Stimulated activated naive CD8-positive, alpha-beta T cell treated with anti-CD3 and anti-CD28 coated beads, Interleukin-15, Interleukin-2, amounts not matched to agents 100 ng/mL and 50 ng/mL, for 24 hours (primary cell): ENCODE data around the gene AEN.

Source experiments
- H3K27ac Mint-ChIP-seq: one replicate; pipeline ENCODE4 v1.8.0; 2021; ENCODE audit warnings: mild to moderate bottlenecking, mixed read lengths
- H3K27me3 Mint-ChIP-seq: one replicate; pipeline ENCODE4 v1.8.0; 2021; ENCODE audit warnings: mixed read lengths
- H3K36me3 Mint-ChIP-seq: one replicate; pipeline ENCODE4 v1.8.0; 2021; ENCODE audit warnings: low read depth, mixed read lengths
- H3K4me1 Mint-ChIP-seq: one replicate; pipeline ENCODE4 v1.8.0; 2021; ENCODE audit warnings: low read depth, mixed read lengths
- H3K4me3 Mint-ChIP-seq: one replicate; pipeline ENCODE4 v1.8.0; 2021; ENCODE audit warnings: mild to moderate bottlenecking, mixed read lengths
- H3K9me3 Mint-ChIP-seq: one replicate; pipeline ENCODE4 v1.8.0; 2021; ENCODE audit warnings: mixed read lengths

Gene AEN

GRCh38 chr15:88620995-88621772 is at the start of gene AEN:
TSS of gene AEN (plus strand) at chr15:88621340. CDS start at chr15:88626210, 4,870 bp downstream.
- Mint-ChIP-seq H3K36me3 (peaks cover 43% of the 10 kb centered on the region), H3K4me1 (peaks cover 48% of the 10 kb centered on the region), H3K4me3 (peak within 1 kb of the TSS; percentile 98), H3K27me3 (peaks cover 10% of the 10 kb centered on the region), H3K27ac (peak within 1 kb of the TSS; percentile 98), H3K9me3 (no peaks in the 10 kb centered on the region)

GRCh38 chr15:88571852-88572259 is 49.3 kb upstream of the AEN start:
- H3K27me3 Mint-ChIP-seq: no peaks in the 10 kb centered on the region
- no peaks in the 10 kb centered on the region for H3K4me1 Mint-ChIP-seq
- H3K36me3 Mint-ChIP-seq: no peaks in the 10 kb centered on the region
- no peak overlapping the region for H3K4me3 Mint-ChIP-seq
- H3K9me3 Mint-ChIP-seq: no peaks in the 10 kb centered on the region
- H3K27ac Mint-ChIP-seq: no peak overlapping the region

GRCh38 chr15:88574077-88574476 is 47.1 kb upstream of the AEN start:
- H3K4me3 Mint-ChIP-seq: no peak overlapping the region
- no peaks in the 10 kb centered on the region for H3K27me3 Mint-ChIP-seq
- no peak overlapping the region for H3K27ac Mint-ChIP-seq
- no peaks in the 10 kb centered on the region for H3K9me3 Mint-ChIP-seq
- no peaks in the 10 kb centered on the region for H3K4me1 Mint-ChIP-seq
- no peaks in the 10 kb centered on the region for H3K36me3 Mint-ChIP-seq

GRCh38 chr15:88574655-88575054 is 46.5 kb upstream of the AEN start:
- no peak overlapping the region for H3K27ac Mint-ChIP-seq
- H3K4me1 Mint-ChIP-seq: no peaks in the 10 kb centered on the region
- no peaks in the 10 kb centered on the region for H3K9me3 Mint-ChIP-seq
- no peaks in the 10 kb centered on the region for H3K36me3 Mint-ChIP-seq
- no peak overlapping the region for H3K4me3 Mint-ChIP-seq
- H3K27me3 Mint-ChIP-seq: no peaks in the 10 kb centered on the region

- no peaks in the 10 kb centered on the region for H3K4me1 Mint-ChIP-seq
- no peaks in the 10 kb centered on the region for H3K36me3 Mint-ChIP-seq
- H3K27me3 Mint-ChIP-seq: no peaks in the 10 kb centered on the region
- no peak overlapping the region for H3K27ac Mint-ChIP-seq
- no peaks in the 10 kb centered on the region for H3K9me3 Mint-ChIP-seq
- no peak overlapping the region for H3K4me3 Mint-ChIP-seq
Measured at GRCh38 chr15:88579322-88579721, 41.8 kb upstream of the AEN start.

GRCh38 chr15:88580532-88580931 is 40.6 kb upstream of the AEN start:
- H3K27me3 Mint-ChIP-seq: no peaks in the 10 kb centered on the region
- H3K27ac Mint-ChIP-seq: no peak overlapping the region
- H3K36me3 Mint-ChIP-seq: no peaks in the 10 kb centered on the region
- H3K4me1 Mint-ChIP-seq: no peaks in the 10 kb centered on the region
- no peak overlapping the region for H3K4me3 Mint-ChIP-seq
- H3K9me3 Mint-ChIP-seq: no peaks in the 10 kb centered on the region

GRCh38 chr15:88586401-88587162 is 34.6 kb upstream of the AEN start:
- H3K9me3 Mint-ChIP-seq: no peaks in the 10 kb centered on the region
- no peaks in the 10 kb centered on the region for H3K36me3 Mint-ChIP-seq
- no peak overlapping the region for H3K27ac Mint-ChIP-seq
- no peak overlapping the region for H3K4me3 Mint-ChIP-seq
- H3K4me1 Mint-ChIP-seq: no peaks in the 10 kb centered on the region
- no peaks in the 10 kb centered on the region for H3K27me3 Mint-ChIP-seq

GRCh38 chr15:88590759-88591158 is 30.4 kb upstream of the AEN start:
- H3K4me1 Mint-ChIP-seq: peaks cover 4% of the 10 kb centered on the region
- no peaks in the 10 kb centered on the region for H3K36me3 Mint-ChIP-seq
- no peaks in the 10 kb centered on the region for H3K9me3 Mint-ChIP-seq
- H3K27ac Mint-ChIP-seq: no peak overlapping the region
- no peaks in the 10 kb centered on the region for H3K27me3 Mint-ChIP-seq
- H3K4me3 Mint-ChIP-seq: no peak overlapping the region

- no peak overlapping the region for H3K27ac Mint-ChIP-seq
- H3K9me3 Mint-ChIP-seq: no peaks in the 10 kb centered on the region
- no peak overlapping the region for H3K4me3 Mint-ChIP-seq
- H3K4me1 Mint-ChIP-seq: peaks cover 4% of the 10 kb centered on the region
- no peaks in the 10 kb centered on the region for H3K27me3 Mint-ChIP-seq
- H3K36me3 Mint-ChIP-seq: no peaks in the 10 kb centered on the region
Measured at GRCh38 chr15:88591384-88591783, 29.8 kb upstream of the AEN start.

GRCh38 chr15:88603885-88604284 is 17.3 kb upstream of the AEN start:
- Mint-ChIP-seq H3K36me3 (no peaks in the 10 kb centered on the region), H3K9me3 (no peaks in the 10 kb centered on the region), H3K27me3 (peaks cover 66% of the 10 kb centered on the region), H3K27ac (no peak overlapping the region), H3K4me3 (no peak overlapping the region), H3K4me1 (peaks cover 17% of the 10 kb centered on the region)

GRCh38 chr15:88604381-88605188 is 16.6 kb upstream of the AEN start:
- Mint-ChIP-seq H3K4me1 (peaks cover 17% of the 10 kb centered on the region), H3K36me3 (no peaks in the 10 kb centered on the region), H3K27ac (no peak overlapping the region), H3K27me3 (peaks cover 73% of the 10 kb centered on the region), H3K9me3 (no peaks in the 10 kb centered on the region), H3K4me3 (no peak overlapping the region)

- no peak overlapping the region for H3K4me3 Mint-ChIP-seq
- no peak overlapping the region for H3K27ac Mint-ChIP-seq
- peaks cover 78% of the 10 kb centered on the region for H3K27me3 Mint-ChIP-seq
- peaks cover 17% of the 10 kb centered on the region for H3K4me1 Mint-ChIP-seq
- H3K36me3 Mint-ChIP-seq: no peaks in the 10 kb centered on the region
- H3K9me3 Mint-ChIP-seq: no peaks in the 10 kb centered on the region
Measured at GRCh38 chr15:88605189-88606069, 15.7 kb upstream of the AEN start.

- no peaks in the 10 kb centered on the region for H3K36me3 Mint-ChIP-seq
- no peak overlapping the region for H3K27ac Mint-ChIP-seq
- H3K4me3 Mint-ChIP-seq: peak overlapping the region; percentile 13
- H3K27me3 Mint-ChIP-seq: peaks cover 79% of the 10 kb centered on the region
- peaks cover 17% of the 10 kb centered on the region for H3K4me1 Mint-ChIP-seq
- no peaks in the 10 kb centered on the region for H3K9me3 Mint-ChIP-seq
Measured at GRCh38 chr15:88606070-88606794, 14.9 kb upstream of the AEN start.

GRCh38 chr15:88607951-88608350 is 13.2 kb upstream of the AEN start:
- no peaks in the 10 kb centered on the region for H3K9me3 Mint-ChIP-seq
- H3K4me3 Mint-ChIP-seq: no peak overlapping the region
- peaks cover 17% of the 10 kb centered on the region for H3K4me1 Mint-ChIP-seq
- no peaks in the 10 kb centered on the region for H3K36me3 Mint-ChIP-seq
- H3K27ac Mint-ChIP-seq: no peak overlapping the region
- H3K27me3 Mint-ChIP-seq: peaks cover 76% of the 10 kb centered on the region
